Esophagus squamous epithelium (tissue), 4 donors: ENCODE data around the gene WDR19.

ENCODE experiments used
- CTCF ChIP-seq, 6 experiments: fragments of 450-650 bp in 4 of 6; fragments of 200-600 bp in 2 of 6; sonication (generic) in 2 of 6; IDR thresholded peaks; one replicate each; pipeline ENCODE4 v1.5.1; 2016 to 2019; ENCODE audit warnings: antibody characterized with exemption in 6 of 6, mild to moderate bottlenecking in 4 of 6, moderate library complexity in 4 of 6
- POLR2A ChIP-seq, 4 donors: fragments of 450-650 bp; IDR thresholded peaks; one replicate each; pipeline ENCODE4 v1.6.1; 2017; ENCODE audit warnings: antibody characterized with exemption in 4 of 4, mild to moderate bottlenecking in 4 of 4, moderate library complexity in 3 of 4

DNA sequence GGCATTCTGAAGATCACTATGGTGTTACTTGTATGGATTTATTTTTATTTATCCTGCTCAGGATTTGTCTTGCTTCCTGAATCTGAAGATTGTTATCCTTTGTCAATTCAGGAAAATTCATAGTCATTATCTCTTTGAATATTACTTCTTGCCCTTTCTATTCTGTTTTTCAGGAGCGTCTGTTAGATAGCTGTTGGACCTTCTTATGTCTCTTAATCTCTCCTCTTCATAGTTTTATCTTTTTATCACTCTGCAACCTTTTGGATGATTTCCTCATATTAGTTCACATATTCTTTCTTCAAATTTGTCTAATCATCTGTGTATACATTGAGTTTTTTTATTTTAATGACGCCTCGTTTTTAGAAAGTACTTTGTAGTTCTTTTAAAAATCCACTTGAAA is 19.6 kb downstream of the WDR19 start:
- TF ChIP-seq CTCF (IDR thresholded peaks at IDR 0.05) (no peak), POLR2A (IDR thresholded peaks at IDR 0.05) (no peak)
